Calu3 (cell line): ENCODE measurements around the gene TTC21A. TPM values are rescaled to one million over a fixed set of nuclear protein-coding genes. Genes with fewer than 3 reads are reported as not detected.
A peak's percentile ranks its signal among the peaks of the same experiment; 100 is the strongest.

Experiments used
- BruUV-seq: library from RNA; stranded (reverse); fragments of 400-500 nt; replicated peaks from 2 replicates; lab custom pipeline; 2021; lab: Mats Ljungman, UMichigan
- CTCF ChIA-PET: fragments of 300-600 bp; sonication (Branson Sonifier 250); formaldehyde crosslinking; loops from one replicate; lab custom pipeline; 2022; ENCODE audit warnings: antibody characterized with exemption; lab: Charles Lee
- DNase-seq: peaks from one replicate; pipeline ENCODE4 v3.0.0; 2022
- H3K27ac Mint-ChIP-seq: one replicate; pipeline ENCODE4 v1.8.0; 2022; ENCODE audit warnings: mixed read lengths; ENCODE audit not compliant: unreplicated experiment
- H3K27me3 Mint-ChIP-seq: one replicate; pipeline ENCODE4 v1.8.0; 2022; ENCODE audit warnings: mixed read lengths; ENCODE audit not compliant: unreplicated experiment
- H3K36me3 Mint-ChIP-seq: one replicate; pipeline ENCODE4 v1.8.0; 2022; ENCODE audit warnings: mild to moderate bottlenecking, moderate library complexity, mixed read lengths; ENCODE audit not compliant: insufficient read depth, unreplicated experiment
- H3K4me1 Mint-ChIP-seq: one replicate; pipeline ENCODE4 v1.8.0; 2022; ENCODE audit warnings: mild to moderate bottlenecking, low read depth, mixed read lengths; ENCODE audit not compliant: unreplicated experiment
- H3K4me3 Mint-ChIP-seq: one replicate; pipeline ENCODE4 v1.8.0; 2022; ENCODE audit warnings: mild to moderate bottlenecking, low read depth, moderate library complexity, mixed read lengths; ENCODE audit not compliant: unreplicated experiment
- H3K9me3 Mint-ChIP-seq: one replicate; pipeline ENCODE4 v1.8.0; 2022; ENCODE audit warnings: low read depth, mixed read lengths; ENCODE audit not compliant: unreplicated experiment
- intact Hi-C: fragments of 100-400 bp; cut with micrococcal nuclease; formaldehyde crosslinking; loops from one replicate; pipeline ENCODE4 v1.10.0; 2022; ENCODE audit not compliant: unreplicated experiment
- total RNA-seq: library from RNA; stranded (reverse); gene quantifications from 2 replicates; pipeline ENCODE4 v1.2.3, GENCODE V29; 2022
- TF ChIP-seq, protein P1 (sequence below): fragments of 200-600 bp; IDR thresholded peaks from one replicate; pipeline ENCODE4 v1.8.0; 2022; ENCODE audit warnings: antibody characterized with exemption; ENCODE audit not compliant: unreplicated experiment

The TTC21A gene
- total RNA-seq, 1 experiment from 2014 or later = 8.1 TPM

DNA sequence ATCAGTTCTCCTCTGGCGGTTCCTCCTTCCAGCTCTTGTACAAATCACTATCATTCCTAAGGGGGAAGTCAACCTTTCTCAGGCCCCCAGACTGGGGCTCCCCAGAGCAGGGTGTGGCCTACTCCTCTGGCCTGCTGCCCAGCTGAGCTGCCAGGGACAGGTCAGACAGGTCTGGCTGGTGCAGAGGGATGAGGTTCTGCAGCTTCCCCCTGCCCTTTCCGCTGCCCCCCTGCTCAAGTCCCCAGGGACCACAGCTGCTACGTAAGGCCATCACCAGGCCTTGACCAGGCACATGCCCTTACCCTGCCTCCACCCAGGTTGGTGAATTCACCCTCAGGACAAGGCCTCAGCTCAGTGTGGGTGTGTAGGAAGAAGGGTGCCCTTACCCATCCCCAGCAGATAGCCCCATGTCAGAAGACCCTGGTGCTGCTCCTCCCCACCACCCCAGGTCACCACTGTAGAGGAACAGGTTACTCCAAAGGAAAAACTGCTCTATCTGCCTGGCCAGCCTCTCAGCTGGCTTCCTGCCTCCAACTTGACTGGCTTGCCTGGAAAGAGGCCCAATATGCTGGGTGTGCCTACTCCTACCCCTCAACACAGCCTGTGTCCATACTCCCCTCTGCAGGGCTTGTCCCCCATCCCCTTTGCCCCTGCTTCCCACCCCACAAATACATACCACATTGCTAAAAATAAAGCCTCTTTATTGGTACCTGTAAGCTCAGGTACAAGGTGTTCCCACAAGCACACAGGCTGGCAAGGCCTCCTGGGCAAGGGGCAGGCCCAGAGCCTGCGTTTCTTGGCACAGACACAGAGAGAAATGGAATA, 33.9 kb downstream of the TTC21A start:
- no TSS peak for BruUV-seq
- intact Hi-C loops = loop anchor here (2.0 kb wide), 1 partner anchor 15 kb away; no protein-coding TSS in a partner anchor
- DNase-seq = peak; percentile 92
- H3K4me3 Mint-ChIP-seq = peak overlapping the region; percentile 52
- H3K27ac Mint-ChIP-seq = peak overlapping the region; percentile 89
- peaks cover 57% of the 10 kb centered on the region for H3K36me3 Mint-ChIP-seq
- CTCF ChIA-PET = interaction anchor here (0.6 to 1.9 kb wide), 5 partner anchors 9 to 45 kb away, joined by 3 to 18 read pairs (median 3); no protein-coding TSS in a partner anchor
- TF ChIP-seq, protein P1, sequence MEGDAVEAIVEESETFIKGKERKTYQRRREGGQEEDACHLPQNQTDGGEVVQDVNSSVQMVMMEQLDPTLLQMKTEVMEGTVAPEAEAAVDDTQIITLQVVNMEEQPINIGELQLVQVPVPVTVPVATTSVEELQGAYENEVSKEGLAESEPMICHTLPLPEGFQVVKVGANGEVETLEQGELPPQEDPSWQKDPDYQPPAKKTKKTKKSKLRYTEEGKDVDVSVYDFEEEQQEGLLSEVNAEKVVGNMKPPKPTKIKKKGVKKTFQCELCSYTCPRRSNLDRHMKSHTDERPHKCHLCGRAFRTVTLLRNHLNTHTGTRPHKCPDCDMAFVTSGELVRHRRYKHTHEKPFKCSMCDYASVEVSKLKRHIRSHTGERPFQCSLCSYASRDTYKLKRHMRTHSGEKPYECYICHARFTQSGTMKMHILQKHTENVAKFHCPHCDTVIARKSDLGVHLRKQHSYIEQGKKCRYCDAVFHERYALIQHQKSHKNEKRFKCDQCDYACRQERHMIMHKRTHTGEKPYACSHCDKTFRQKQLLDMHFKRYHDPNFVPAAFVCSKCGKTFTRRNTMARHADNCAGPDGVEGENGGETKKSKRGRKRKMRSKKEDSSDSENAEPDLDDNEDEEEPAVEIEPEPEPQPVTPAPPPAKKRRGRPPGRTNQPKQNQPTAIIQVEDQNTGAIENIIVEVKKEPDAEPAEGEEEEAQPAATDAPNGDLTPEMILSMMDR = no peak
- no peaks in the 10 kb centered on the region for H3K9me3 Mint-ChIP-seq
- no peaks in the 10 kb centered on the region for H3K27me3 Mint-ChIP-seq
- peaks cover 36% of the 10 kb centered on the region for H3K4me1 Mint-ChIP-seq

DNA sequence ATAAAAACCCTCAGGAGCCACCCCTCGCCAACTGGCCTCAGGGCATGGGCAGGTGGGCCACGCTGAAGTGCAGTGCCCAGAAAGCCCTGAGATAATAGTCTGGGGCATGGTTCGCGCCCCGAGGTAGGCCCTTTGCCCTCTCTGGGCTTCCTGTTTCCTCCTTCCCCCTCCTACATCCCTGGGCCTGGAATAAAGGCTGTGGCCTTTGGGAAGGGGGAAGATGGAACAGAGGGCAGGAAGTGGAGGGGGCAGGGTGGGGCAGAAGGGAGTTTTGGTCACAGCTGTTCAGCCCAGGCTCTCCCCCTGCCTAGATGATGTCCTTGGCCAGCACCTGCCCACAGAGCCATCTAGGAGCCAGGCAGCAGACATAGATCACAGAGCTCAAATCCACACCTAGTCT, 34.6 kb downstream of the TTC21A start:
- TF ChIP-seq, protein P1 = no peak
- Mint-ChIP-seq H3K27me3 (no peaks in the 10 kb centered on the region), H3K27ac (peak overlapping the region; percentile 89), H3K4me3 (peak overlapping the region; percentile 52), H3K4me1 (peaks cover 43% of the 10 kb centered on the region), H3K36me3 (peaks cover 64% of the 10 kb centered on the region), H3K9me3 (no peaks in the 10 kb centered on the region)
- CTCF ChIA-PET = interaction anchor here (1.9 kb wide), 1 partner anchor 16 kb away, joined by 18 read pairs; no protein-coding TSS in a partner anchor
- TSS peak; percentile 2 for BruUV-seq
- DNase-seq = no peak
- intact Hi-C loops = no loop called here

DNA sequence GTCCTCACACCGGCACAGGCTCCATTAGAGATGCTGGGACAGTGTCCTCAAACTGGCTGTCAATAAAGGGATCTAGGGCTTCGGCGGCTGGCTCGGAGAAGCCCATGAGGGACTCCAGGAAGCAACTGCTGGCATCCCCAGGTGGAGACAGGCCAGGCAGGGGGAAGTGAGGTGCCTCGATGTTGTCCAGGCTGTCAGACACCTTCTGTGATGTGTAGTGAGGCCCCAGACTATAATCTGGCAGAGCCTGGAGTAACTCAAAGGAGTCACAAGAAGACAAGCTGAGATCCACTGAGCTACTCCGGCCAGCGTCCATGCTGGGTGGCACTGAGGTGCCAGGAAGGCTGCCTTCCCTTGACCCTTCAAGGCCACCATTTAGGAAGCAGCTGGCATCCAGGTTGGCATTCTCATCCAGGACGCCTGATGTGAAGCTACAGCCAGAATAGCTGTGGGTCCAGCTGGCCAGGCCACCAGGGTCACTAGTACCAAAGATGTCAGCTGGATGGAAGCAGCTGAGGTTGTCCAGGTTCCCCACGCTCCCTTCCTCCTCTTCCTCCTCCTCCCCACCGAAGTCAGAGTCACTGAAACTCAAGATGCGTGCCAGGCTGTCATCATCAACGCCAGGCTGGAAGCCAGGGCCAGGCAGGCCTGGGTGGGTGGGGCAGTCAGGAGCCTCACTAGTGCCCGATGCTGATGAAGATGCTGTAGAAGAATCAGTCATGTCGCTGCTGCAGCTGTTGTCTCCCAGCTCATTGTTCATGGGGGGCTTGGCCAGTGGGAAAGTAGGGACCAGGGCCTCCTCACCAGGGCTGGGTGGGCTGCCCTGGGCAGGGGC, 35.8 kb downstream of the TTC21A start:
- H3K36me3 Mint-ChIP-seq = peaks cover 71% of the 10 kb centered on the region
- intact Hi-C loops = no loop called here
- no peak for DNase-seq
- CTCF ChIA-PET = interaction anchor here (0.6 kb wide), 1 partner anchor 145 kb away, joined by 3 read pairs; no protein-coding TSS in a partner anchor
- H3K4me3 Mint-ChIP-seq = no peak overlapping the region
- H3K9me3 Mint-ChIP-seq = no peaks in the 10 kb centered on the region
- no TSS peak for BruUV-seq
- H3K27ac Mint-ChIP-seq = no peak overlapping the region
- H3K27me3 Mint-ChIP-seq = no peaks in the 10 kb centered on the region
- TF ChIP-seq, protein P1 = no peak
- H3K4me1 Mint-ChIP-seq = peaks cover 55% of the 10 kb centered on the region

DNA sequence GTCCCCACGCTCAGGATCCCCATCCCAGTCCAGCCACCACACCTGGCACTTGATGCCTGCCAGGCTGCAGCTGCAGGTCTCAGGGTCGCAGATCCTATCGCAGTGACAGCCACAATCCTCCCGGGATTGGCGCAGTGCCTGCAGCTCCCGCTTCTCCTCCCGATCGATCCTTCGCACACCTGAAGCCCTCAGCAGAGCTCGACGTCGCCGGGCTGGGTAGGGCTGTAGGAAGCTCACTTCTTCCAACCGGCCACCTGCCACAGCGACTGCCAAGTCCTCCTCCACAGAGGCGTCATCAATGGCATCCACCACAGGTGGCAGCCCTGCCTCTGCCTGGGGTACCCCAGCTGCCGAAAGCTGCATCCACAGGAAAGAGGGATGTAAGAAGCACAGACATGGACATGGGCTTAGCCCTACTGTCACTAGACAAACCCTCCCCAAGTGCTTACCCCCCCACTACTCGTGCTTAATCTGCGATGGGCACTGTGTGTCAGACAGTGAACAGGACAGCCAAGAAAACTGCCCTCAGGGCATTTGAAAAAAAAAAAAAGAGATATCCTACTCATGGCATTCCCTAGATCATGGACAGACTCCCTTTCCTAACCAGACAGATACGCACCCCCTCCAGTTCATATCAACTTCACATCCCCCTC, 36.7 kb downstream of the TTC21A start:
- H3K27ac Mint-ChIP-seq = peak overlapping the region; percentile 56

More for the DNA sequence above, 36.7 kb downstream of the TTC21A start:
- TF ChIP-seq, protein P1 = no peak
- Mint-ChIP-seq H3K4me1 (peaks cover 65% of the 10 kb centered on the region), H3K9me3 (no peaks in the 10 kb centered on the region), H3K4me3 (no peak overlapping the region), H3K36me3 (peaks cover 72% of the 10 kb centered on the region), H3K27me3 (no peaks in the 10 kb centered on the region)
- intact Hi-C loops = no loop called here
- CTCF ChIA-PET = no interaction called here
- no peak for DNase-seq
- no TSS peak for BruUV-seq
